GM21515 (cell line): Measurements from ENCODE around the gene TMCC3.

Experiments
- ATAC-seq: cut with Tn5 transposase; IDR thresholded peaks from one replicate; pipeline ENCODE4 v1.9.1; 2021; ENCODE audit not compliant: unreplicated experiment

TMCC3 gene

GRCh38 chr12:94674051-94674451 is 23.7 kb upstream of the TMCC3 start:
- ATAC-seq = no peak

DNA sequence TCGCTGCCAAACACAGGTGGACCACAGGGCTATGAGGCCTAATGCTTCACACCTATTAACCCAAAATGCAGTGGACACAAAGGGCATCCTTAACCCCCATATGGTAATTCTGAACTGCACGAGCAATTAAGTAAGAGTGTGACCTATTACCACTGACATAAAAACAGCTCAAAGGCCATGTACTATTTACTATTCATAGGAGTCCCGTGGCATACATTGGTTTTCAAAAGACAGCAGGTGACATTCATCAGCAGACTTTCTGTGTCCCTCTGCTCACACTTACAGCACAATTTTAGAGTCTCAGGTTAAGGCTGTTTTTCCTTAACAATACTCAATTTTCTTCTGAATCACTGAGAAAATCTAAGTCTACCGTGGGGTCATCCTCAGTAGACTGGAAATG is 23.1 kb upstream of the TMCC3 start:
- ATAC-seq = no peak

GRCh38 chr12:94671917-94672316 is 21.6 kb upstream of the TMCC3 start:
- no peak for ATAC-seq

GRCh38 chr12:94670898-94671297 is 20.5 kb upstream of the TMCC3 start:
- ATAC-seq = no peak

GRCh38 chr12:94670075-94670474 is 19.7 kb upstream of the TMCC3 start:
- no peak for ATAC-seq

GRCh38 chr12:94667031-94667540 is 16.7 kb upstream of the TMCC3 start:
- ATAC-seq = no peak

DNA sequence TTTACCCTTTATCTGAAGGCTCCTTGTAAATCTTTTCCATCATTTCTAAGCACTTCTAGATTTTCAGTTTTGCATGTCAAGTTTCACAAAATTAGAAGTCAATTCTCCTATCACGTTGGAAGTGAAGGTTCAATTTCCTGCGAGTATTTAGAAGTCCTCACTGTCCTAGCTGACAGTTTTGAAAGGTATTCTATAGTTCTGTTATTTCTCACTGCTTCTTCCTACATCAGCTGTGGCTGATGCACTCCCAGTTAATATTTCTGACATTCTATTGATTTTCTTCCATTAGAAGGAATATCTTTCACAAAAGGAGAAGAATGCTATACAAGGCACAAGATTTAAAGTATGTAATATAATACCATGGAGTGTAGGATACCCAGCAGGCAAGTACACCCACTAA is 15.8 kb upstream of the TMCC3 start:
- ATAC-seq = no peak

DNA sequence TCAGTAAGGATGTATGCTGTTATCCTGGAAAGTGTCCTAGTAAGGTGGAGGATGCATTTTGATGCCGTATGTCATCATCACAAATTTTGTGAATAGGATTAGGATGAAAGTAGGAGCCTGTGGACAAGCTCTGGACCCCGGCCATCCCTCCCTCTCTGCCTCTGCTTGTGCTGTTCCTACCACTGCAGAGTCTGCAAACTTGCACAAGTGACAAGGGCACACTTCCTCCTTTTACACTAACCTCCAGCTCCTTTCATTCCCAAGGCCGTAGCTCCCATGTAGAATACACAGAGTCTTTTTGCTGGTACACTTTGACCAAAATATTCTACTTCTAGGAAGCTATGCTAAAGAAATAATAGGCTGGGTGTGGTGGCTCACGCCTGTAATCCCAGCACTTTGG is 13.3 kb upstream of the TMCC3 start:
- no peak for ATAC-seq

DNA sequence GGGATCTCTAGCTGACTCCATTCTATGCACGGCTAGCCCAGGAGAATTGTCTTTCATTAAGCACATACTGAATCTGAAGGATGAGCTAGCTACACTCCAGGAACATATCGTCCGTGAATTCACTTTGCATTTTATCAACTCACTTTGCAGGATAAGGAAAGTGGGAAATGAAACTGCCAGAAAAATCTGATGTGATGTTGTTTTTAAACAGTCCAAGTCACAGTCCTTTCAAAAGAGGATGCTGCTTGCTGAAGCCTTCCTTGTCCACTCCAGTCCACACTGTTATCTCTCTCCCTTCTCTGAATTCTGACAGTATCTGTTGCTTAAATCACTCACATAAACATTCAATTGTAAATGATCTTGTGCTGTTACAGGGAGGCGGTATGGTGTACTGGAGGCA is 12.7 kb upstream of the TMCC3 start:
- no peak for ATAC-seq

DNA sequence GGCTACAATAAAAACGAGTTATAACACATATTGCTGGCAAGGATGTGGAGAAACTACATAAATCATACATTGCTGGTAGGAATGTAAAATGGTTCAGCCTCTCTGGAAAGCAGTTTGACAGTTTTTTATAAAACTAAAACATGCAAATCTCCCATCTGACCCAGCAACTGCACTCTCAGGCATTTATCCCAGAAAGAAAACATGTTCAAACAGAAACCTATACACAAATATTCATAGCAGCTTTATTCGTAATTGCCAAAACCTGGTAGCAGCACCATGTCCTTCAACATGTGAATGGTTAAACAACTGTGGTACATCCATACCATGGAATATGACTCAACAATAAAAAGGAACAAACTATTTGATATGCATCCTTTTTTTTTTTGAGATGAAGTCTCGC is 10.1 kb upstream of the TMCC3 start:
- ATAC-seq = no peak

- no peak for ATAC-seq
These were observed 9.1 kb upstream of the TMCC3 start for GRCh38 chr12:94659346-94659930.

DNA sequence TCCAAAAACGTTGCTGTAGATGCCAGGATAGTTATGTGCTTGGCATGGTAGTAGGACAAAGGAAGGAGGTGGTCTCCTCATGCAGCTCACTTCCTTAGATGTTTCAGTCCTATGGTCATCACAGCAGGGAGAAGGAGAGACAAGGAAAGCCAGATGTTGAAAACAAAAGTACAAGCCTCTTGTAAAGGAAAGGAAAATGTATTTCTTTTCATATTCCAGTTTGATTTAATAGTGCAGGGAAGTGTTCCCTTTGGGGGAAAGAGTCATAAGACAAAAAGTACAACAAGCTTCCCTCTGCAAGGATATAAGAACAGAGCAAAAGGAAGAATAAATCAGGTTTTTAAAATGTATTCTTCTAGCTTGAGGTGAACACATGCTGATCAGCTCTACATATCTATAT is 8.6 kb upstream of the TMCC3 start:
- ATAC-seq = no peak

GRCh38 chr12:94656556-94656955 is 6.2 kb upstream of the TMCC3 start:
- ATAC-seq = no peak

DNA sequence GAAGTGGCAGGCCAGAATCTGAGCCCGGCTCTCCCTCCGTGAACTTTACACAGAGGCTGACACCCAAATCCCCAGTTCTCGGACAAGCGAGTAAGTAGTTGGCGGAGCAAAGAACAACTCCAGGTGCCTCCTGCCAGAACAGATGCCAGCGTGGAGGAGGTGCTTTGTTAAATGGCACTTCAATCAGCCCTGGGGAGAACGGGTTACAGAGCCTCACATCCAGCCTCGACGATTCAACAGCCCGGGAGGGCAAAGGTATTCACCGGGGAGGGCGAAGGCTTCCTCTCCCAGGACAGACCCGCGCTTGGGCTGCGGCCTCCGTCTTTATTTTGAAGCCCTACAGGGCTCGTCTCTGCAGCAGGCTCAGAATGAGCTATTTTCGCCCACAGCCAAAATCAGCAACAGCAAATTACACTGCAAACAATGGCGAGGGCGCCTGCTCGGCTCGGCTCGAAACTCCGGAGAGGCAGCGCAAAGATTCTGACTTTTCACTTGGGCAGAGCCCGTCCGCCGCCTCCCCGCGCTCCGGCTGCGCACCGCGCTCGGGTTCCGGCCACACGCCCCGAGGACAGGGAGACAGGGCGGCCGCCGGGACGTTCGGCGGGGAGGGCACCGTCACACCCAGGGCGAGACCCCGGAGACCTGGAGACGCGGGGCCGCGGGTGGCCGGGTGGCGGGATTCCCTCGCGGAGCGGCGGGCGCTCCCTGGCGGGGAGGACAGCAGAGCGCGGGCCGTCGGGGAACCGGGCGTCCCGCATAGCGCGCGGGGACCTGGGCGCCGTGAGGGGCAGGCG is 811 bp downstream of the TMCC3 start:
- peak; percentile 48 for ATAC-seq

DNA sequence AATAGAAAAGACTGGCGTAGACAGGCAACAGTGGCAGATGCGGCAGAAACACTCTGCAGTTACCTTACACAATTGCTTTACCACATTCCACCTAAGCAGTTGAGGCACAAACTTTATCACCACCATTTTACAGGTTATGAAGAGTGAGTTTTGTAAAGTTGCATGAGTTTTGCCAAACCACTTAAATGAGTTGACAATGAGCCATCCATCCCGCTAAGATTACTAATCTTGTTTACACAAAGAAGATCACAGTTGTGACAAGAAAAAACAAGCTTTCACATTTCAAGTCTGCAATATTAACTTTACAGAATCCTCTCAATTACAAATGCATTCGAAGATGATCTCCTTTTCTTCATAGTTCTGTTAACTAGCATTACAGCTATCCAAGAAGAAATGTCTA is 1.8 kb downstream of the TMCC3 start:
- ATAC-seq = no peak

- no peak for ATAC-seq
These were observed 6.0 kb downstream of the TMCC3 start for GRCh38 chr12:94644141-94644979.

DNA sequence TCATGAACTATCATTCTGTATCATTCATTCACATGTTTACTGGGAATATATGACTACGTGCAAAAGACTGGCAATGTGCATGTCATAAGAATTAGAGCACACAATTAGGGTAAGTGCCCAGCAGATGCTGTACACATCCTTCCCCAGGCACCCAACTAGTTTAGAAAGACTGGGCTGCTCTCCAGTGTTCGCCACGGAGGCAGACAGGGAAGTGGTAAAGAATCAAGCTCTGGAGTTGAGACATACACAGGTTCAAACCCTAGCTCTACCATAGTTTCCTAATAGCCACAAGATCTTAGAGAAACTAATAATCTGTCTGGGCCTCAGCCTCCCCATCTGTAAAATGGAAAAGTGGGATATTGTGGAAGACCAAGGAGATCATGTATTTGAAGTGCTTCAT is 6.8 kb downstream of the TMCC3 start:
- ATAC-seq = no peak

GRCh38 chr12:94641283-94641682 is 9.1 kb downstream of the TMCC3 start:
- ATAC-seq = no peak

- peak; percentile 79 for ATAC-seq
These were observed 10.0 kb downstream of the TMCC3 start for GRCh38 chr12:94640134-94640928.

DNA sequence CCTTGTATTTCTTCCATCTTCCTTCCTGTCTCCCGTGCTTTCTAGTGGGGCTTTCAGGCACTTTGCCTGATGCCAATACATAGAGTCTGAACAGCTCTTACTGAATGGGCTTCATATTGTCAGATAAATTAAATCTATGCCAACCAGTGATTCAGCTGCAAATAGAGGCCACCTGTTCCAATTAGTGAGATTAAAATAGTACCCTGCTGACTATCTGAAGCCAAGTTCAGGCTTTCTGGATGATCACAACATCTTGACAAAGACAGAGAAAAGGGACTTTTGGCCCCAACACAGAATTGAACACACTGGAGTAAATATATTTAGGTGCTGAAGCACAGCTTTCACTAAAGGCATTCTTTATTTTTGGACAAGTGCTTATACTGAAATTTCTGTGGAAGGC is 11.8 kb downstream of the TMCC3 start:
- ATAC-seq = no peak
